HG02763 (cell line): ENCODE measurements around the gene OR9G1.
"Not testable (repeated sequence)": the region's sequence is repeated elsewhere in the genome, so short reads cannot be mapped to it uniquely, and the experiment has no call there.

Experiments
- ATAC-seq: cut with Tn5 transposase; IDR thresholded peaks from one replicate; pipeline ENCODE4 v1.9.1; 2021; ENCODE audit warnings: mild to moderate bottlenecking, moderate library complexity; ENCODE audit not compliant: unreplicated experiment

OR9G1 gene

GRCh38 chr11:56698795-56699194 is at the start of gene OR9G1:
TSS of gene OR9G1 (plus strand) at chr11:56699095. CDS start at chr11:56700388, 1,293 bp downstream.
- ATAC-seq, result no peak

- no peak for ATAC-seq
Measured at GRCh38 chr11:56659755-56660154, 39.1 kb upstream of the OR9G1 start.

- ATAC-seq, result no peak
Measured at GRCh38 chr11:56663386-56663785, 35.5 kb upstream of the OR9G1 start, which contains the start of gene OR5AR1. TSS of gene OR5AR1 (plus strand) at chr11:56663686. CDS start at chr11:56663686, 0 bp downstream.

- no peak for ATAC-seq
Measured at GRCh38 chr11:56670984-56671383, 27.9 kb upstream of the OR9G1 start.

GRCh38 chr11:56688554-56689100 is 10.3 kb upstream of the OR9G1 start:
- ATAC-seq, result no peak

- not testable (repeated sequence) for ATAC-seq
Measured at GRCh38 chr11:56691179-56691578, 7.7 kb upstream of the OR9G1 start.

- no peak for ATAC-seq
Measured at GRCh38 chr11:56693428-56693827, 5.5 kb upstream of the OR9G1 start.

- ATAC-seq, result no peak
Measured at GRCh38 chr11:56700242-56700913, 1.5 kb downstream of the OR9G1 start.

GRCh38 chr11:56700914-56701485 is 2.1 kb downstream of the OR9G1 start:
- ATAC-seq, result no peak

- no peak for ATAC-seq
Measured at GRCh38 chr11:56705784-56706396, 7.0 kb downstream of the OR9G1 start.

- no peak for ATAC-seq
Measured at GRCh38 chr11:56706486-56706885, 7.6 kb downstream of the OR9G1 start.

GRCh38 chr11:56714206-56714605 is 15.3 kb downstream of the OR9G1 start:
- no peak for ATAC-seq

- no peak for ATAC-seq
Measured at GRCh38 chr11:56716379-56716854, 17.5 kb downstream of the OR9G1 start.

GRCh38 chr11:56720513-56720912 is 21.6 kb downstream of the OR9G1 start:
- no peak for ATAC-seq

- no peak for ATAC-seq
Measured at GRCh38 chr11:56740107-56740506, 41.2 kb downstream of the OR9G1 start.

GRCh38 chr11:56740886-56741285 is 42.0 kb downstream of the OR9G1 start:
- ATAC-seq, result no peak

- no peak for ATAC-seq
Measured at GRCh38 chr11:56748597-56748996, 49.7 kb downstream of the OR9G1 start, which contains the start of gene OR9G4. TSS of gene OR9G4 (minus strand) at chr11:56748697. CDS start at chr11:56743766, 4,931 bp downstream.

- ATAC-seq, result no peak
Measured at GRCh38 chr11:56750190-56750589, 51.3 kb downstream of the OR9G1 start.

- no peak for ATAC-seq
Measured at GRCh38 chr11:56751480-56751879, 52.6 kb downstream of the OR9G1 start.
